ENCODE data around the gene HIC2.
"Not testable (repeated sequence)": the region's sequence is repeated elsewhere in the genome, so short reads cannot be mapped to it uniquely, and the experiment has no call there.

The HIC2 gene

DNA sequence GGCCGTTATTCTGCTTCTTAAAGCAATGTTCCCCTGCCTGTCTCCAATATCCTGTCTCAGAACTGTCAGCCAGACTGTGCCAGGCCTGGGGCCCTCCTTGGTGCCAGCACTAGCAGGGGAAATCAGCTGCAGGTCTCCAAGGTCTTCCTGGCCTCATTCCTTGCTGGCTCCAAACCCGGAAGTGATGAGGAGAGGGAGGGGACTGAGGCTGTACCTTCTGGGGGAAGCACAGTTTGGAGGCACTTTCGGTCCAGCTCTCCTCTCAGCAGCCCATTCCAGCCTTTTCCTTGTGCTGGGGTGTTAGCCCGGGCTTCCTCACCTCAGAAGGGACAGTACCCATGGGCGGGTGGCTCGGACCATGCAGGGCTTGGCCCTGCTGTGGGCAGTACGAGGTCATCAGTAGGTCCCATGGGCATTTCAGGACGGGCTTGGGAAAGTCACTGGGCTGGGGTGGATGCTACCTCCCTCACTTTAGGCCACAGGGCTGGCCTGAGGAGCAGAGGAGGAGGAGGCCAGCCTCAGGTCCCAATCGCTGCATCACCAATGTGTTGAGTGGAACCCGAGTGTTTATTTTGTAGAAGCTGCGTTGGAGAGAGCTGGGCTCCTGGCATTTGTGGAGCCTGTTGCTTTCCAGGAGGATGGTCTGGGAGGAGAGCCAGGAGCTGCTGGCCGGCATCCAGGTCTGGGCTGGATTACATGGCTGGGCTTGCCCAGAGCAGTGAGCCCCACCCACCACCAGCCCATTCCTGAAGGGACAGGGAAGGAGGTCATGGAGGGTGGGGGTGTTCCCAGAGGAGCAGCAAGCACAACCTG is 19.0 kb downstream of the HIC2 start:
- not testable (repeated sequence) for DNase-seq

DNA sequence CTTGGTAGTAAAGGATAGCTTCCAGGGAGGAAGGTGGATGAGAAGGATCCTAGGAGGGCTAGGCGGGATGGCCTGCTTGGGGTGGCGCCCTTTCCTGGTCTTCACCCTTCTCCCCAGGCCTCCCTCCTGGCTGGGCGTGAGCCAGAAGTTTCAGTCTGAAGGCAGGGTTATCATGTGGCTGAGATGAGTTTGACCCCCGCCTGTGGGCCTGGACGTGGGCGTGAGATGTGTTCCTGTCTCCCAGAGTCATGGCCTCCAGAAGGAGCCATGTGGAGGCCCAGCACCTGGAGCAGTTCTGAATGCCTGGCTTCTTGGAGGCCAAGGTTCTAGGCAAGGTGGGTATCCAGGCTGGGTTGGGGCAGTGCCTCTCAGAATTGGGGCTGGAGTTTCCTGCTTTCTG is 20.8 kb downstream of the HIC2 start:
- not testable (repeated sequence) for DNase-seq

DNA sequence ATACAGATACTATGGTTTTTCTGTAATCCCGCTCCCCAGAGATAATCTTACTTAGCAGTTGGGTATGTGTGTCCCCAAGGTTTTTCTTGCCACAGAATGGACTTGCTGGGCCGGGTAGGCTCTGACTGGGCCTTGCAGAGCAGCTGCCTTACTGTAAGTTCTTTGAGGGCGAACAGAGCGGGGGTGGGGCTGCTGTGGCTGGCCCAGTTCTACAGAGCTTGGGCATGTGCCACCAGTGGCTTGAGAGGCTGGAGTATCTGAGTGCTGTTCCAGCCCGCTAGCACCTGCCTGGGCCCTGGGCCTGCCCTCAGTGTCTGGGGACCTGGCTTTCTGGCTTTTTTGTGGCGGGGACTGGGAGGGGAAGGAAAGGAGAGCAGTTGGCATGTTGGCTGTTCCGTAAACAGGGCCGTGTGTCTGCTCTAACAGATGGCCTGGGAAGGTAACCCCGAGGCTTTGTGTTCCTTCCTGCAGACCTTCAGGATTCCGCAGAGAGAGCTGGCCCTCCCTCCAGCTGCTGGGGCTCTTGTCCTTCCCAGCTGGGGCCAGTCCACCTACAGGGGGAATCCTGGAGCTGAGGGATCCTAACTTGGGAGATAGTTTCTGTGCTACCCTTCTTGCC is 23.0 kb downstream of the HIC2 start:
- not testable (repeated sequence) for DNase-seq

DNA sequence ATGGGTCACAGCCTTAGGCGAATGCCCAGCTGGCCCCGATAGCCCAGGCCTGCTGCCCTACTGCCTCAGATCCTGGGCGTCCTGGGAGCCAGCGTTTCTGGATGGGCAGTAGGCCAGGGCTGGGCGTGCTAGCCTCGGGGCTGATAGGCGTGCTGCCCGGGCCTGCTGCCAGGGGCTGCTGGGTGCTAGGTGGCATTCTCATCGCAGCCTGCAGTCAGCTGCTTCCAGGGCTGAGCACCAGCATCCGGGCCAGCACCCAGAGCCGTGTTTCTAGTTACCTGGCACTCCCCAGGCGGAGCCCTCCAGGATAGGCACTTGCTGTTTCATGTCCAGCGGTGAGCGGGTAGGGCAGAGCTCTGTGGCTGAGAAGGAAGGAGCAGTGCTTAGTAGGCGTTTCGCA is 23.5 kb downstream of the HIC2 start:
- not testable (repeated sequence) for DNase-seq

DNA sequence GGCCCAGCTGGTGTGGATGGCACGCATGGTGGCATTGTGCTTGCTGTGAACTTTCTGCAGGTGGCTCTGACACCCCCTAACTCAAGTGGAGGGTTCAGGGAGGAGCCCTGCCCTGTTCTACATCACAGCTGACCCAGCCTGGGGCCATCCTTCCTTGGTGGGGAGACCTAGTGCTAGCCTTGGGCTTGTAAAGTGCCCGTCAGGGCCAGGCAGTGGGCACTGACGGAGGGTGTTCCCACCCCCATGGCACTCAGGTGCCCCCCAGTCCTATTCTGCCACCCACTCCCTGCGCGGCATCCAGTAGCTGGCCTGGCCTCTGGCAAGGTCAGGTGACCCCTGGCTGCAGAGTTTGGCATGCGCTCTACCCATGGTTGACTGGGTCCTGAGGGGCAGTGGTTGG is 24.0 kb downstream of the HIC2 start:
- not testable (repeated sequence) for DNase-seq

DNA sequence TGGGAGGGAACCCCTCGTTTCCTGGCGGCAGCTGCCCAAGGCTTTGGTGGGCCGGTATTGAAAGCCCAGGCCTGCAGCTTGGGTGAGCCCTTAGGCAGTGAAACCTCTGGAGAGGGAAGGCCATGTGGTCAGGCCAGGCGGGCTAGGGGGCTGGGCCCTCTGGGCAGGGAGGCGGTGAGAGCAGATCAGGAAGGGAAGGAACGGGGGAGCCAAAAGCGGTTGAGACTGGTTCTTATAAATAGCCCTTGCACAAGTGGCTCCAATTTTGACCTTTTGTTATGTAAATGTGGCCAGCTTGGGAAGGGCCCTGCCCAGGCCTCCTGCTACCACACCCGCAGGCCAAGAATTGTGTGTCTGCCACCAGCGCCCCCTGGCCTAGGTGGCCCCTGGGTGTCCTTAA is 25.0 kb downstream of the HIC2 start:
- not testable (repeated sequence) for DNase-seq

DNA sequence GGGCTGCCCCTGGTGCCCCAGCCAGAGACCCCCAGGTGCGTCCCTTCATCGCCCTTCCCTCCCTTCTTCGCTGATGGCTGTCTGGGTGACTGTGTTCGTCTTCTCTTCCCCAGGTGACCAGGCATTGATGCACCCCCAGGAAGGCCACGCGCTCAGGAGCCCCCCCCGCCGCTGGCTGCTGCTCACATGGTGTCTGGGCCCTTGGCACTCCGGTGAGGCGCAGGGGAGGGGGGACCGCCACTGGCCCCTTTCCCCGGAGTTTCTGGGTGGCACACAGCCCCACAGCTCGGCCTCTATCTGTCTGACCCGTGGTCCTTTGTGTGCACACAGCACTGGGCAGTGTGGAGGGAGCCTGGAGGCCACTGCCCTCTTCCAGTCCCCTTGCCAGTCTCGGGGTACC is 25.5 kb downstream of the HIC2 start:
- DNase-seq = not testable (repeated sequence)

DNA sequence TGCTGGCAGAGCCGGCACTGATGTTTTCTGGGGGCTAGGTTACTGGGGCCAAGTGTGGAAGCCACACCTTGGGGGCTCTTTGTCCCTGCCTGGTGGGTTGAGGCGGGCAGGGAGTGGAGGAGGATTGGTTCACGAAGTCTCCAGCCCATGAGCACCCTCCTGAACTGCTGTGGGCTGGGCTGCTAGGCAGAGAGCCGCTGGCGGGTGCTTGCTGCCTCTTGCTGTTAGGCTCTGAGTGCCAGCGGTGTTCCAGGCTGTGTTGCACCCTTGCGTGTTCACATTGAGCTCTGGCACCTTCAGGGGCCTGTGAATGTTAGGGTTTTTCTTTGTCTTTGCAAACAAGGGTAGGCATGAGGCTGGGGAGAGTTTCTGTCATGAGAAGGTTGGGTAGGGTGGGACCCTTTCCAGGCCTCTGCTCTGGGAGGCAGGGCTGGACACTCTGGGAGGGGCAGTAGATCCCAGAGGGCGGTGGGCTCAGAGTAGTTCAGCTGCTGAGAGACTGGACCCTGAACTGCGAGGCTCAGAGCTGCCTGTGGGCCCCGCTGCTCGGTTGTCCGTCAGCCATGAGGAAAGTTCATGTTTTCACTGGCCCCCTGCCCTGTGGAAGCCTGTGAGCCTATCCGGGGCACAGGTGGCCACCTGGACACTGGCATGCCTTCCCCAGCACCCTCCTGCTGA is 26.0 kb downstream of the HIC2 start:
- no peak for DNase-seq

DNA sequence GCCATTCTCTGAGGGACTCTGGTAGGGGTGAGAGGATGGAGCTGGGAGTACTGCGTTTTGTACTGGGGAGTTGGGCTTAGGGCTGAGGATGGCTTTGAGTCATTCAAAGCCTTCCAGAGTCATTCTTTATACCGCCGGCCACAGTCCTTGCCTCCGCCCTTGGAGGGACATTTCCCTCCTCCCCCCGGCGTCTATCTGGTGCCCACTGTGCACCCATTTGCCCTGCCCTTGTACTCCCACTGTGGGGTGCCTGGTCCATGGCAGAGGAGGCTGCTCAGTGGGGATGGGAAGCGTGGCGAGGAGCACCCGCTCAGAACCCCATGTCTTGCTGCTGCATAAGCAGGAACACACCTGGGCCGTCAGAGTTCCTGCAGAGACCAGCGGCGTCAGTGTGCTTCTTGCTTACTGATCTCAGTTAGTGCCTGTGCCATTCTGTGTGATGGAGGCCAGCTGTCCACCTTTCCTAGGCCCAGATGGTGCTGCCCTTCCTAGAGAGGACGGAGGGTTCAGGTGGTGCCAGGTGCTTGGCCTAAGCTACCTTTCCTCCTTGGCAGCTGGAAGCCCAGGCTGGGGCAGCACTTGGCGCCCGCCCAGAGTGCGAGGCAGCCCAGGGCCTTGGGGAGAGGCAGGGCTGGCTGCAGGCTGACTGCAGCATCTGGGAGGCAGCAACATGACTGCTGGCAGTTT is 26.7 kb downstream of the HIC2 start:
- no peak for DNase-seq

DNA sequence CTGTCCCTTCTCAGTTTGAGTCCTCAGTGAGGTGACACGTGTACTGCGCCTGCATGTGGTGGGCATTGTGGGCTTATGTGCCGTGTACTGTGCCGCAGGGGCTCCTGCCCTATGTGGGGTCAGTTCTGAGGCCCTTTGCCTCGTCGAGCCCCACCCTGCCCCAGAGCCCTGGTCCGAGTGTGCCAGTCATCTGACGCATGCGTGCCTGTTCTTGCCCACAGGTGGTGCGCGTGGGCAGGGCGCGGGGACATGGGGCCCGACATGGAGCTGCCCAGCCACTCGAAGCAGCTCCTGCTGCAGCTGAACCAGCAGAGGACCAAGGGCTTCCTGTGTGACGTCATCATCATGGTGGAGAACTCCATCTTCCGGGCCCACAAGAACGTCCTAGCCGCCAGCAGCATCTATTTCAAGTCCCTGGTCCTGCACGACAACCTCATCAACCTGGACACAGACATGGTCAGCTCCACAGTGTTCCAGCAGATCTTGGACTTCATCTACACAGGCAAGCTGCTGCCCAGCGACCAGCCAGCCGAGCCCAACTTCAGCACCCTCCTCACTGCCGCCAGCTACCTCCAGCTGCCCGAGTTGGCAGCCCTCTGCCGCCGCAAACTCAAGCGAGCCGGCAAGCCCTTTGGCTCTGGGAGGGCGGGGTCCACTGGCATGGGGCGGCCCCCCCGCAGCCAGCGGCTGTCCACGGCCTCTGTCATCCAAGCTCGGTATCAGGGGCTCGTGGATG is 27.7 kb downstream of the HIC2 start:
- no peak for DNase-seq

DNA sequence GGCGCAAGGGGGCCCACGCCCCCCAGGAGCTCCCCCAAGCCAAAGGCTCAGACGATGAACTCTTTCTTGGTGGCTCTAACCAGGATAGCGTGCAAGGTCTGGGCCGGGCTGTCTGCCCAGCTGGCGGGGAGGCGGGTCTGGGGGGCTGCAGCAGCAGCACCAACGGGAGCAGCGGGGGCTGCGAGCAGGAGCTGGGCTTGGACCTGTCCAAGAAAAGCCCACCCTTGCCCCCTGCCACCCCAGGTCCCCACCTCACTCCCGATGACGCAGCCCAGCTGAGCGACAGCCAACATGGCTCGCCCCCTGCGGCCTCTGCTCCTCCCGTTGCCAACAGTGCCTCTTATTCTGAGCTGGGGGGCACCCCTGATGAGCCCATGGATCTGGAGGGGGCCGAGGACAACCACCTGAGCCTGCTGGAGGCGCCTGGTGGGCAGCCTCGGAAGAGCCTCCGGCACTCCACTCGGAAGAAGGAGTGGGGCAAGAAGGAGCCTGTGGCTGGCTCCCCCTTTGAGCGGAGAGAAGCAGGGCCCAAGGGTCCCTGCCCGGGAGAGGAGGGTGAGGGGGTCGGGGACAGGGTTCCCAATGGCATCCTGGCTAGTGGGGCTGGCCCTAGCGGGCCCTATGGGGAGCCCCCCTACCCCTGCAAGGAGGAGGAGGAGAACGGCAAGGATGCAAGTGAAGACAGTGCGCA is 28.4 kb downstream of the HIC2 start:
- DNase-seq = no peak

DNA sequence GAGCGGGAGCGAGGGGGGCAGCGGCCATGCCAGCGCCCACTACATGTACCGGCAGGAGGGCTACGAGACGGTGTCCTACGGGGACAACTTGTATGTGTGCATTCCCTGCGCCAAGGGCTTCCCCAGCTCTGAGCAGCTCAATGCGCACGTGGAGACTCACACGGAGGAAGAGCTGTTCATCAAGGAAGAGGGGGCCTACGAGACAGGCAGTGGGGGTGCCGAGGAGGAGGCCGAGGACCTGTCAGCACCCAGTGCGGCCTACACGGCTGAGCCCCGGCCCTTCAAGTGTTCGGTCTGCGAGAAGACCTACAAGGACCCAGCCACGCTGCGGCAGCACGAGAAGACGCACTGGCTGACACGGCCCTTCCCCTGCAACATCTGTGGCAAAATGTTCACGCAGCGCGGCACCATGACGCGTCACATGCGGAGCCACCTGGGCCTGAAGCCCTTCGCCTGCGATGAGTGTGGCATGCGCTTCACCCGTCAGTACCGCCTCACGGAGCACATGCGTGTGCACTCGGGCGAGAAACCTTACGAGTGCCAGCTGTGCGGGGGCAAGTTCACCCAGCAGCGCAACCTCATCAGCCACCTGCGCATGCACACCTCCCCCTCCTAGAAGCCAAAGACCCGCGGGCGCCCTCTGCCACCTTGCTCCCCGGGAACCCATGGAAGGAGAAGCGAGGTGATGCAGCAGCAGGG is 29.1 kb downstream of the HIC2 start:
- DNase-seq = no peak

DNA sequence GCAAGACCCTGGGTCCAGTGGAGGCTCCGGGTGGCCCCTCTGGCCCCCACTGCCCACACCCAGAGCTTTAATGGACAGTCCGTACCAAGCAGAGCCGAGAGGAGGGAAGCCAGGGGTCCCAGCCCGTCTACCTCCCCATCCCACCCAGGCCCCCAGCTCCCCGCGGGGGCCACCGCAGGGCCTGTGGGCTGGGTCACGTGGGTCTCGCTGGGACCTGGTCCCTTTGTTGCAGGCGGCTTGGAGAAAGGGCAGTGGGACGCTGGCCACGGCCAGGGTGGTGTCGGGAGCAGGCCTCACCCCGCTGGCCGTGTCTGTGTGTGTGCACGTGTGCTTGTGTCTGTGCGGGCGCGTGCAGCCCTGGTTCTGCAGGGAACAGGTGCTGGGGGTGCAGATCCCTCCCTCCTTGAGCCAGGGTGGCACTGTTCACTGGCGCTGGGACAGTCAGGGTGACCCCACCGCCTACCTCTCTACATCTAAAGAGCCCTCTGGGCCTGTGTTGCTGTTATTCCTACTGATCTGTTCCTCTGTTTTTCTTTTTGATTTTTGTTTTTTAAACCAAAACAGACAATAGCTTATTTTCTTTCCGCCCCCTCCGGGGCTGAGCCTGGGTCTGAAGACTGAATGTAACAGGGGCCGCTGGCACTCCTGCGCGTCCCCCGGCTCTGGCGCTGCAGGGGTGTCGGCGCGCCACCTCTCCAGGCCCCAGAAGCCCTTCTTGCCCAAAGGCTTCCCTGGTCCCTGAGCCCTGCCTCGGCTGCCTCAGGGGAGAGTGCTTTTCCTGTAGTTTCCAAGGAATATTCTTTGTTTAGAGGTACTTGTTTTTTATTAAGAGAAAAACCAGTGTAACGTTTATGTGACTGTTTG is 29.9 kb downstream of the HIC2 start:
- DNase-seq = no peak

DNA sequence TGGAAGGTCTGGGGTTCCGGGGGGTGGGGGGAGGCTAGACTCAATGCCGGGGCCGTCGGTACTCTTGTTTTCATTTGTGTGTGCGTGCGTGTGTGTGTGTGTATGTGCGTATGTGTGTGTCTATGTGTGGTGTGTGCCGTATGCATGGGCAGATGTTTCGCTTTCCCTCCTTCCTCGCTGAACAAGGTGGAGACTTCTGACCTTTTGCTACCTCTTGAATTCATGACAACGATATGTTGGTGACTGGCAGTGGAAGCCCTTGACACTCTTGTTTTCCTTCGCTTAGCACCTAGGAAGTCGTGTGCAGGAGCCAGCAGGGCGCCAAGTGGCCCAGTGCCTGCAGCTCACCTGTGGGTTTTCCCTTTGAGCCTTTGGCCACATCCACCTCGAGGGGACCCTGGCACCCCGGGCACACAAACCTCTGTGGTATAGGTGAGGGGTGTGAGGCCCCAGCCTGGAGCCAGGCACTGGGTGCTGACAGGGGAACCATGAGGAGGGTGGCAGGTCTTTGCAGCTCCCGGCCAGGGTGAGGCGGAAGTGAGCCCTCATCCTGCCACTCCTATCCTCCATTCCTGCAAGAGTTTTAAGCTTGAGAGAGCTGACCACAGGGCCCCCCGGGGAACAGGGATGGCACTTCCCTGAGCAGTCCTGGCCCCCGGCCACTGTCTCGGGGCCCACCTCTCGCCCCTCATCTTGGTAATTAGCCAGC is 30.7 kb downstream of the HIC2 start:
- peak in 1 of 4 experiments; percentile 28 for DNase-seq

DNA sequence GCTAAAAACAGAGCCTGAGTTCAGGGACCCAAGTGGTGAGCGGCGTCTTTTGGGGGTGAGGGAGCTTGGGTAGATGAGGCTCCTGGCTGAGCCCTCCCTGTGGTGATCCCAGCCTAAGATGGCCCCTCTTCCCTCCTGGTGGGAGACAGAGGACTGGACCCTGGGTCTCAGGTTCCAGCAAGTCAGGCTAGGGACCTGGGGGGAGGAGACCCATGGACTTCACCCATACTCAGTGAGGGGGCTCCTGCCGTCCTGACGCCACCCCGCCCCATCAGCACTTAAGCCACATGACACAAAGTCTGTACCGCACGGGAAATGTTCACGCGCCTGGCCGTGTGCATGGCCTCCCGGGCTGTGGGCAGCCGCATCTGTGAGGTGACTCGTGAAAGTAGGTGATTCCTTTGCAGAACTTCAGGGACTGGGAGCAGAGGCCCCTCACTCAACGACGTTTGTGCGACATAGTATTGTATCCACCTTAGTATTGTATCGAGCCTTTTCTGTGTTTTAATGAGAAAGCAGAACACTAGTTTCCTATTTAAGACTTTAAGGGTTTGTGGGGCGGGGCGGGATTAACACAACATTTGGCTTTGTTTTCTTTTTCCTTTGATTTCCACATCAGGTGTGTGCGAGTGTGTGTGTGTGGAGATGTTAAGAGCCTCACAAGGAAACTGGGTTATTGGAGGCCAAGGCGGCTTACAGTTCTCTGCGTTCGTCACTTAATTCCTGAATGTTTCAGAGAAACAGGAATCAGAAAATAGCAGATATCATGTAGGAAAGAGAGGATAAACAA is 31.7 kb downstream of the HIC2 start:
- no peak for DNase-seq

DNA sequence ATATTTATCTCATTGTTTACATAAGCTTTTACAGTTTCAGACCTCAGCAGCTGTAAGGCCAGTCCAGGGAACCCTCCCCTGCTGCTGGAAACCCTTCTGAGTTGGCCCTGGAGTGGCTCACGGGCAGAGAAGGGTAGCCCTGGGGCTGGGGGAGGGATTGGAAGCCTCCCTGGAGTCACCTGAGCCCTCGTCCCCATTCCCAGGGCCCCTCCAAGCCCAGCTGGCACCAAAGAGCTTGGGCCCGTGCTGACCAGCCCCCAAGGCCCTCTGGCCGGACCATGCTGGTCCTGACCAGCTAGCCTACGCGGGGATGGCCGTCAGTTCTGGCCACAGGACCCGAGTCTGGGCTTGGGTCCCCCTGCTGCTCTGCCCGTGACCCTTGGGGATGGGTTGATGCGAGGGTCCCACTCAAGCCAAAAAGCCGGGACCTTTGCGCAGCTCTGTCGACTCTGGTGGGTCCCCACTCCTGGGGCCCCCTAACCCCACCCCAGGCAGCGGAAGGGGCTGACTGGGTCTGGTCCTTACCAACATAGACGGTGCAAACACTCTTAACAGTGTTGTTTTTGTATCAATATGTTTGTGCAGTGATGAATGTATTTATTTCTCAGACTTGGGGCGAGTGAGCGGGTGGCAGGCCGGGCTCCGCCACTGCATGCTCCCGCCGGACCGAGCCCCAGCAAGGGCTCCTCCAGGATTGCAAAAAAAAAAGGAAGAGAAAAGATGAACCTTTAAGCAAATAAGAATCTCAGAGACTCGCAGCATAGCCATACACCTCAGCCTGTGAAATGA is 32.6 kb downstream of the HIC2 start:
- no peak for DNase-seq

DNA sequence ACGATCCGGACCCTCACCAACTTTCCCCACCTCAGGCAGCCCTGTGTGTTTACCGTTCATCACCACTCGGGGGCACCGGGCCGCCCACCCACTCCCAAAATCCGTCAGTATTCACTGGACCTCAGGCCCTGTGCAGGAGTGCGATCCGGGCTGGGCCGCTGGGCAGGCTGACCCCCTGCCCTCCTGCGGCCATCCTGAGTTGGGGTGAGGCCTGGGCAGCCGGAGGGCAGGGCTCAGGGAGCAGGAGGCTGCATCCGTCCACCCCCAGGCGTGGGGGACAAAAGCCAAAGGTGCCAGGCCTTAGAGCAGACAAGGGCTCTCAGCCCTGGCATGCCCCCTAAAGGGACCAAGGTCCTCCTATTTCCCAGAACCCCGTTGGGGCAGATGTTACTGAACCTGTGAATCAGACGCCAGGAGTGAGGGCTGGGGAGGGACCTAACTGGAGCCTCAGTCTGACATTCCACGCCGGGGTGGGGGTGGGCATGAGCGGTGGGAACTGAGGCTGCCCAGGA is 33.2 kb downstream of the HIC2 start:
- no peak for DNase-seq

Measured in suppressor macrophage (primary cell).